HG02840 (cell line): Measurements from ENCODE around the gene FAM114A1.
"Not testable (repeated sequence)": the region's sequence is repeated elsewhere in the genome, so short reads cannot be mapped to it uniquely, and the experiment has no call there.

Experiments used
- ATAC-seq: cut with Tn5 transposase; IDR thresholded peaks from one replicate; pipeline ENCODE4 v1.9.1; 2021; ENCODE audit warnings: mild to moderate bottlenecking, moderate library complexity, moderate number of reproducible peaks; ENCODE audit not compliant: unreplicated experiment, low FRiP score

The FAM114A1 gene

DNA sequence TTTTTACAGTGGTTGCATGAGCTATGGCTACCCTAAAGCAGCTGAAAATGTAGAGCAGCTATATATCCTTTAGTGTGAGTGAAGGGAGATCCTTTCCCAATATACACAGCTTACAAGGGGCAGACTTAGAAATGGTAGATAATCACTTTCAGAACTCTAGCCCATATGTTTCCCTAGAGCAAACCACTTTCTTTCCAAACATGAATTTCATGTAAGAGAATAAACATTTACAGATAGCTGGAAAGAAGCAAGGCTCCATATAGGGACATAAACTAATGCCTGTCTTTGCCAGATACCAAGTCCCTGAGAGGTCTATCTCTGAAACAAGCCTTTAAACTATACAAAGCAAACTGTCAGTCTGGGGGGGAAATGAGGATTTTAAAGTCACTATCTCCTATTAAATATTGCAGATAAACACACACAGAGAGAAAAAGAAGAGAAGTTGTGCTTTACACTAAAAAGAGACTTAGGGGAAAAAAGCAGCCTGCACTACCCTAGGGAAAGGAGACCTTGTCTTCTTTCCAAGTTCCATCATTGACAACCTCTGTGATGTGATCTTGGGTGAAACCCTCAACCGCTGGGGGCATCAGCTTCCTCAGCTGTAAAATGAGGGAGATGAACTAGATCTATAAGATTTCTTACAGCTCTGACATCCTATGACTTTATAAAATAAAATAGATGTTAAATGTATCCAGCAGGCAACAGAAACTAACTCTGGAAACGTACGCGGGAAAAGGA lies 91.0 kb downstream of the FAM114A1 start:
- no peak for ATAC-seq

DNA sequence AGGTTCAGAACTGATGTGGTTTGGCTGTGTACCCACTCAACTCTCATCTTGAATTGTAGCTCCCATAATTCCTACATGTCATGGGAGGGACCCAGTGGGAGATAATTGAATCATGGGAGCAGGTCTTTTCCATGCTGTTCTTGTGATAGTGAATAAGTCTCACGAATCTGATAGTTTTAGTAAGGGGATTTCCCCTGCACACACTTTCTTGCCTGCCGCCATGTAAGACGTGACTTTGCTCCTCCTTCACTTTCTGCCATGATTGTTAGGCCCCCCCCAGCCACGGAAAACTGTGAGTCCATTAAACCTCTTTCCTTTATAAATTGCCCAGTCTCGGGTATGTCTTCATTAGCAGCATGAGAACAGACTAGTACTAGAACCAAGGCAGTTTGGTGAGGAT lies 91.6 kb downstream of the FAM114A1 start:
- ATAC-seq, result not testable (repeated sequence)

DNA sequence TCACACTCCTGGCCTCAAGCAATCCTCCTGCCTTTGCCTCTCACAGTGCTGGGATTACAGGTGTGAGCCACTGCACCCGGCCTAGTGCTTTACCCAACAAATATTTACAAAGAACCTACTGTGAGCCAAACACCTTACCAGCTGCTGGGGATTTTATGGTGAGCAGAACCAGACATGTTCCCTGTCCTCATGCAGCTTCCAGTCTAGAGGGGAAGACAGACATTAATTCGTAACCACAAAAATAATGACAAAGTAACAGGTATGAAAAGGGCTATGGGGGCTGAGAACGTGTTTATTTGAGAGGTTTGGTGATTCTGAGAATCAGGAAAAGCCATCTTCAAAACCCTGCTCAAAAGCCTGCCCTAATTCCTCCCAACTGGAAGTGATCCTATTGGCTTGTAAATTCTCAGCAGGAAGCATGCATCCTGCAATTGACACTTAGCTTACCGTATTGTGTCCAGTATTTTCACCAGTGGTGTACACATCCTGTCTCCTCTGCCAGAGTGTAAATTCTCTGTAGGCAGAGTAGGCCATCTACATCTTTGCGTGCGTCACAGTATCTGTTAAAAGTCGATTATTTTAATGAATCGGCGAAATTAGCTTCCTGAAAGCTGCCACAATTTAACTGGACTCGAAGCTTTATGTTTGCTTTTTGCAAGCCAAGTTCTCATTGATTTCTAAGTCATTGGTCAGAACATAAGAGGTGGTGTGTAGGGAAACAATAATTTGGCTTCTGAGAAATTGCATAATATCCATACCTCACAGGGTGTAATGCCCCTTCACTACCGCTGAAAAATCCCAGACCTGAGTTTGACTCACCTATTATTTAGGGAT lies 97.6 kb downstream of the FAM114A1 start:
- ATAC-seq, result no peak

DNA sequence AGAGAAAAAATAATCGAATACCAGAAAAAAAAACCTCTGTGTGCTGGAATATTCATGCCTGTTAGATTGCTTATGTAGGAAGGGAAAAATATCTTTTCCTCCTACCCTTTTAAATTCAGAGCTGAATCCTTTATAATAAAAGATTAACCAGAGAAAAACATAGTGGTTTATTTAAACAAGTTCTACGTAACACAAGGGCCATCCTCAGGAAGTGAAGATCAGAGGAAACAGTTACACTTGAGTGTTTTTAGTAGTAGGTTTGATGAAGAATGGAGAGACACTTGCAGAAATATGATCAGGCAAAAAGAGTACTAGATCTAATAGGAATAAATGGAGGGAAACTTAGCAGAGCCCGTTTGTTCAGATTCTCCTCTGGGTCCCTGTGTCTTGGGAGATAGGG lies 98.3 kb downstream of the FAM114A1 start:
- ATAC-seq, result no peak

DNA sequence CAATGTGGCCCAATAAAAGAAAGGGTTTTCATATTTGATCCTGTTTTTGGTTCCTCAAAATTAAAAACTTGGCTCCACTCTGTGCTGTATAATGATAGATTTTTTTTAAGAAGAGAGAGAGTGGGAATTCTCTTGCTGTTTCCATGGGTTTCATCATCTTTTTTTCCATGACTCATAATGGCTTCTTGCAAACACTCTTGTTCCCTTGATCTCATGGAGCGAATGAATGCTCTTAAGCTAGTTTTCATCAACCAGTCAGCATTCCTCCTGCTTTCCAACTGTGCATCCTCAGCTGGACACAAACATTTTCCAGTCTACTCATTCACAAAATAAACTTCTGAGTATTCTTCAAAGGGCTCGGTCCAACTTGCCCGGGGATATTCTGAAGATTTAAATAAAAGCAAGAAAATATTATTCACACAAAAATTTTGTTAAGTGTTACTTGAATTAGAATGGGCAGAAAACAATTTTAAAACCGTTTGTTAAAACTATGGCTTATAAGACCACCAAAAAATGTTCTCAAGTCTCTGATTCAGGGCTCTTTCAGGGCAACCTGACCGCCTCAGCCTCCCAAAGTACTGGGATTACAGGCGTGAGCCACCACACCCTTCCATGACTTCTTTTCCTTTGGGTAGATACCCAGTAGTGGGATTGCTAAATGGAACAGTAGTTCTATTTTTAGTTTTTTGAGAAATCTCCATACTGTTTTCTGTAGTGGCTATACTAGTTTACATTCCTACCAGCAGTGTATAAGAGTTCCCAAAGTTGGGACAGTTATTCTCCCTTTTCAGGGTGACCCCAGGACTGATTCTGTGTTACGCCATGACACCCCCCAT lies 99.9 kb downstream of the FAM114A1 start:
- ATAC-seq, result no peak

DNA sequence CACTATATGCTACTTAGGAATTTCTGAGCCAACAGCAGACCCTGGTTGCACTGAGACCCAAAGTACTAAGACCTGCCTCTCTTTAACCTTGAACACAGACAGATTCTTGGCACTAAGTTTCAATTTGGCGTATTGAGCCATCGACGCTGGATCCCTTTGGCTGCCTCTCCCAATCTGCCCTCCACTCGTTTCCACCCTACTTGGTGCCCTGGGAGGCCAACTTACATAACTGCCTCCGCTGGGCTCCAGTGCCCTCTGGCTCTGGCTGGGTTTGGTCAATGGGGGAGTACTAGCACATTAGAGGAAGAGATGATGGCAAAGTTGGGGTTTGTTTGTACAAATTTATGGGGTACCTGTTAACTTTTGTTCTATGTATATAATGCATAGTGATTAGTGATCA lies 101.1 kb downstream of the FAM114A1 start:
- no peak for ATAC-seq

DNA sequence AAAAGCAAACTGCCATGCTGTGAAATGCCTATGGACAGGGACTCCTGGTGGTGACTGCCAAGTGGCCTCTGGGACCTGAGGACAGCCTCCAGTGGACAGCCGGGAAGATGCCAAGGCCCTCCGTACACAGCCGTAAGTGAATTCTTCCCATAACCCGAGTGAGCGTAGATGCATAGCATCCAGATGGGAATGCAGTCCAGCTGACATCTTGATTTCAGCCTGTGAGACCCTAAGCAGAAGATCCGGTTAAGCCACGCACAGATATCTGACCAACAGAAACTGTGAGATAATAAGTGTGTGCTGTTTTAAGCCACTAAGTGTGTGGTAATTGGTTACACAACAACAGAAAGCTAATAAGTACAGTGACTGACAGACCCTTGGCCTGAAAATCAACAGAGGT lies 108.7 kb downstream of the FAM114A1 start:
- ATAC-seq, result no peak

DNA sequence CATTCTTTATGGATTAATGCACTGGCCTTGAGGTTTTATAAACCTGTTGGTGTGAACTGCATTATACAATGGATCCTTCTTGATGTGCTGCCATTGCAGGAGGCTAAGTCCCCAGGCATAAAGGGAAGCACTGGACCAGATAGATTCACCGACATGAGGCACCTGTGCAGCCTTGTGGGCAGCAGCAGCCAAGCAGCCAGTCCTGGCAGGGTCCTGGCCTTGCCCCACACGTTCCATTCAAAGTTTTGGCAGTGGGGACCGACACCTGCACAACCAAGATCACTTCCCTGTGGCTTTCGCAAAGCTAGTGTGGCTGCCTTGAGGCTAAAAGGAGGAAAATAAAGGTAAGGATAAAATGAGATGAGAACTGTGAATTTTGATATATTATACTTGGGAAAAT lies 111.5 kb downstream of the FAM114A1 start:
- ATAC-seq, result no peak

DNA sequence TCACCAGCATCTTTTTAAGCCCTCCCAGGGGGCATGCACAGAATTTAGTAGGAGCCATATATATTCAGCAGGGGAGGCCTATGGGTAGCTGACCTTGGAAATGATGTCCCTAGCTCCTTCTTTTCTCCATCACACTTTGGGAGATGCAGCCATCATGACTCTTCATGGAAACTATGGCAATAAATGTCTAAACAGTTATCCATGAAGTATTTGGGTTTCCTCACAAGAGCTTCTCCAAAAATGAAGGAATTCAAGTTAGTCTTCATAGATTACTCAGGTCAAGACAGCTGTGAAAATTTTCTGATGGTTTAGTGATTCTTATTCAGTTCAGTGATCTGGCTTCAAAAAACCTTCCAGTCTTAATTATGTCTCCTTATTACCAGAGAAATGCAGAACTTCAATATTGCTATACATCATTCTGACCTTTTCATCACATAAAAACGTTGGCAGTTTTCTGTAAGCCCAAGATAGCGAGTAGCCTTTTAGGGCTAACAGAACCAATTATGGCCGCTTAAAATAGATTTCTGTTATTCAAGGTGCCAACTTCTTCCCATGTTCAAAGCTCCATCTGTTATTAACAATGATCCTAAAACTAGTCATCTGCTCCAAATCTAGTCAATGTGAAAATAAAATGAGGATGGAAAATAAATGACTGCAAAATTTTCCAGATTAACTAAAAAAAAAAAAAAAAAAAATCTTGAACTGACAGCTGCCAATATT lies 112.1 kb downstream of the FAM114A1 start:
- no peak for ATAC-seq

DNA sequence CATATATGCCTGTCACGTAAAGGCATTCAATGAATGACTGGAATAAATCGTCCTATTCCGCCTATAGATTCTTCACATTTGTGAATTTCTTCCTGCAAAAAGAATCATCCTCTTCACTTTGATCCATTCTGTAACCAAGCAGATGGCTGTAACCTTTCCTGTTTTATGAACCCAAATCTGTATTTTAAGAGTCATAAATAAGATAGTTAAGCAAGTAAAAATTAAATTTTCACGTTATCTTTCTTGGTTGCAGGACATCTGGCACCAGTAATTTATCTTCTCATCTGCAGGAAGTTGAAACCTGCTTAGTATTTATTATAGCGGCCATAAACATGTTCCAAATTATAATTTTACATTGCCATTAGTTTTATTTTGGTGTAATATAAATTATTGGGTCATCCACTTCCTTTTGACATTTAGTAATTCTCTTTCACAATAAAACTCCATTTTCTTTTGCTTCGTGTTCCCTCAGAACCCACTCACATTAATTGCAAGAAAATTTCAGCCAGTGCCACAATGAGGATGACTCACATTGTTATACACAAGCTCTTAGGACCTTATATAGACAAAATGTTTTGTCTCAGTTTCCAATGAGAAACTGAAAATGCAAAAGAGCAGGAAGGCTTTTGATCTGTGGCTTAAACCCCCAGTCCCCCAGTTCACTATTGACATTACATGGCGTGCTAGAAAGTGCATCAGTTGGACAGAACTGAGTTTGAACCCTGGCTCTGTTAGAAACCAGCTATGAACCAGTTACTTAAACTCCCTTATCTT lies 113.5 kb downstream of the FAM114A1 start:
- ATAC-seq, result no peak

DNA sequence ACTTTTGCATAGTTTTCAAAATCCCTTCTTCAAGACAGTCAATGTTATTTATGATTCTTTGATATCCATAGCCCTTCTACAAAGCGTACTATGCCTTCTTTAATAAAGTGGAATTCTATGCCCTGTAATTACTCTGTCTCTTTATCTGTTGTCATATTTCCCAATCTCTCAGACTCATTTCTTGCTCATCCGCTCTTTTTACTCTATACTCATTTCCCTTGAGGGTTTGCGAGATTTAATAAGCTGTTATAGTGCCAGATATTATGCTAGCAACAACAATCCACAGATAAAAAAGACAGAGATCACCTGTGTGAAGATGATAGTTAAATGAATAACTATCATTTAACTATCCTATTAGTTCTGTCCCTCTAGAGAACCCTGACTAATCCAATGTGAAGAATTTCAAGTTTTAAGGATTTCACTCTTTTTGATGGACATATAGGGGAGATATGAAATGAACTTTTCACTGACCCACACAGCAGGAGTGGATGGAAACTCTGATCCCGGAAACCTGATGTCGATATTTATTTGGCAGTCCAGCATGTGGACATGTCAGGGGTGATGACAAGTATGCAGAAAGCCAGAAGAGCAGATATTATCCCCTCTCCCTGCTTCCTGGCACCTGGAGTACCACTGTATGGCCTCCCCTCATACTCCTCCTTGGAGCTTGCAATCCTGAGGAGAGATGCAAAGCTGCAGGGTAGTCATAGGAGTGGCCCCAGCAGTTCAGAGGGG lies 114.9 kb downstream of the FAM114A1 start:
- ATAC-seq, result no peak

DNA sequence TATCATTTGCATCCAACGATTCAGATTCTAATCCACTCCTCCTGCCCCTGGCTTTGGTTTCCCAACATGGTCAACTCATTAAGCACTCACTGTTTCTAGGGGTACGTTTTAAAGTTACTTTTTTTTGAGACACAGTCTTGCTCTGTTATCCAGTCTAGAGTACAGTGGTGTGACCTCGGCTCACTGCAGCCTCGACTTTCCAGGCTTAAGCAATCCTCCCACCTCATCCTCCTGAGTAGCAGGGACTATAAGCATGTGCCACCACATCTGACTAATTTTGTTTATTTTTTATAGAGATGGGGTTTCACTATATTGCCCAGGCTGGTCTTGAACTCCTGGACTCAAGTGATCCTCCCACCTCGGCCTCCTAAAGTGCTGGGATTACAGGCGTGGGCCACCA lies 115.7 kb downstream of the FAM114A1 start:
- ATAC-seq, result no peak

DNA sequence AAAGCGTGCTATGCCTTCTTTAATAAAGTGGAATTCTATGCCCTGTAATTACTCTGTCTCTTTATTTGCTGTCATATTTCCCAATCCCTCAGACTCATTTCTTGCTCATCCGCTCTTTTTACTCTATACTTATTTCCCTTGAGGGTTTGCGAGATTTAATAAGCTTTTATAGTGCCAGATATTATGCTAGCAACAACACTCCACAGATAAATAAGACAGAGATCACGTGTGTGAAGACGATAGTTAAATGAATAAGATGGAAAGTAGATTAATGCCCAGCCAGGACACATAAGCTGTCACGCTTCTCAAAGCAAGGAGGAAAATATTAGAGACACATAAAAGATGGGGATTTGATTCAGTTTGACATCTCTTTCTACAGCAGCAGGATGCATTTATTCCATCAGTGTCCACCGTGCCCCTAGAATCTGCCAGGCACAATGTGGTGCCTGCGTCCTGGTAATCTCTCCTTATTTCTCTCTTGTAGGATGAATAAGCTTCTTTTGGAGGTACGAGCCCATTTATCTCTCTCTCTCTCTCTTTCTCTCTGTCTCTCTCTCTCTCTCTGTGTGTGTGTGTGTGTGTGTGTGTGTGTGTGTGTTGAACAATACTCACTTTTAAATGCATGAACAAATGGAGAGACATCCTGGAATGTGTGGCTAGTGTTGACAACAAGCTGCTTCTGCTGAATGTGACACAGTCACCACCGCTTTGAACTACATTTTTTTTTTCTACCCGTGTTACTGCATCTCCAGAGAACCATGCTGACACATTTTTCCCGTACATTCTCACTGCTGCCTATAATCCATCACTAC lies 116.4 kb downstream of the FAM114A1 start:
- ATAC-seq, result no peak

DNA sequence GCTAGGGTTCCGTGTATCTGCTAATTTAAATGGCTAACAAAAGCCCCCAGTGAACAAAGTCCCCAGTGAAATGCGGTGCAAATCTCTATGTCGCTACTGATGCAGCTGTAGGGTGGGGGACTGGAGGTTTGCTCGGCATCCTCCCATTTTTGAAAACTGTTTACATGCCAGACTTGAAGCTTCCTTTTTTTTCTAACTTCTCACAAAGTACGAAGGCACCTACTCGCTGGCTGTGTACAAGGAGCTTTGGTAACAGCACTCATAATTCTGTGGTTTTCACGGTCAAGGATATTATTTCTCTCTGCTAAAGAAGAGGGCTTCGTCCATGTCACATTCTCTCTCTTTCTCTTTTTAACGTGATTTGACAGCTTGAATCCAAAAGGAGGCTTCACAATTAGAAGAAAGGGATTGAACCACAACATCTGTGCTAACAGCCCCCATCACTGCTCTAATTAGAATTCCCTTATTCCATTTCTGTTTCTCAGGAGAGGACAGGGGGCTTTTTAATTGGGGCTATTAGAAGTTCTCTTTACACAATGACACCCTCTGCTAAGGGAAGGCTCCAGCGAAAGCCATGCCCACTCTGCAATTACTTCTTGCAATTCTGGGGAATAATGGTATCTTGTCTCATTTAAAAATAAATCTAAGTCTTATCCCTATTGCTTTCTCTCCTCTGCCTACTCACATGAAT lies 117.9 kb downstream of the FAM114A1 start:
- ATAC-seq, result no peak

DNA sequence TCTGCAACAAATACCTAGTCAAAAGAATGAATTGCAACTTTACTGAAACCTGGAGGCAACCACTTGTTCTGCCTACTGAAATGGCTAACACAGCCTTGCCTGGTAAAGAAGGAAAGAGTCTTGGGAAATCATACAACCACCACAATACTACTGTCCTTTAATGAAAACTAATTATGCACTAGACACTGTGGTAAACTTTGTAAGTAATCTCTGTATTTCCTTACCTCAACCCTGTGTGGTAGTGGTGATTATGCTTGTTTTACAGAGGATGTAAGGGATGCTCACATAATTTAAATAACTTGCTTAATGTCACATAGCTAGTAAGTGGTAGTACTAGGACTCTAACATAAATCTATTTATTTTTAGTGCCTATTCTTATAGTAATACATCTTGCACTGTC lies 119.9 kb downstream of the FAM114A1 start:
- no peak for ATAC-seq

DNA sequence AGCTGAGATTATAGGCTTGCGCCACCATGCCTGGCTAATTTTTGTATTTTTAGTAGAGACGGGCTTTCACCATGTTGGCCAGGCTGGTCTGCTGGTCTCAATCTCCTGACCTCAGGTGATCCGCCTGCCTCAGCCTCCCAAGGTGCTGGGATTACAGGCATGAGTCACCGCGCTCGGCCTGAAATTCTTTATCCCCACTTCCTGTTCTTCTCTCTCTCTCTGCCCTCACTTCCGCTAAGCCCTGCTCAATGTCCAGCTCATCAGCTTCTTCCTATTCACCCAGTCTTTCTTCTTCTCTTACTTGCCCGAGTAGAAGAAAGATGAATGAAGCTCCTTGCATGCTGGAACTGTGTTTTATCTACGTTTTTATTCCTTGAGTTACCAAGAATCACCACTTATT lies 120.7 kb downstream of the FAM114A1 start:
- ATAC-seq, result not testable (repeated sequence)

DNA sequence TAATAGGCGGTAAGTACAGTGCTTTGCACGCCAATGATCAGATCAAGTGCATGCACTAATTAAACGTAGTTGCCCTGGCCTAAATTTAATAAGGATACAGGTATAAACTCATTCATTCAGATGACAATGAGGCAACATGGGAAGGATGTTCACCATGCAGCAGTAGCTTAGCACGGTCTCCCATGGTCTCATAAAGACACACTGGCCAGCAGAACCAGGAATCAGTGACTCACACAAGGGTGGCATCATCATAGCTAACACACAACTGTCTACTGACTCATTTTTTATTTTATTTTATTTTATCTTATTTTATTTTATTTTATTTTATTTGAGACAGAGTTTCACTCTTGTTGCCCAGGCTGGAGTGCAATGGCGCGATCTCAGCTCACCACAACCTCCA lies 121.9 kb downstream of the FAM114A1 start:
- no peak for ATAC-seq

DNA sequence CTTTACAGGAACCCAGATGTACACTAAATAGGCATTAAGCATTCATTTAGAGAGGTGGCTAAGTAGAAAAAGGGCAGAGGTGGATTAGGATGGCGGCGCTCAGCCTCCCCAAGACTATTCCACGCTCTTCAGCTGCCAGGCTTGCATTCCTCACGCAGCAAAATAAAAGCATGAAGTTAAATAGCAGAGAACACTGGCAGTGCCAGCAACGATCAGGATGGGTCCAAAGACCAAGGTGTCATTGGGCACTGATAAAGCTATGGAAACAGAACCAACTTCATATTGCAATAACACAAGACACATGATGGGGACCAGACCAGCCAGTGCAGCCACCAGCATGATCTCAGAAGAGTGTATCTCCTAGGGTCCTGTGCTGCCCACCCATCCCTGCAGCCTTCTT lies 122.6 kb downstream of the FAM114A1 start:
- no peak for ATAC-seq
